Measurements from ENCODE around the gene ST3GAL3. TPM values are rescaled to one million over a fixed set of nuclear protein-coding genes. Genes with fewer than 3 reads are reported as not detected.
A peak's percentile ranks its signal among the peaks of the same experiment; 100 is the strongest.

The ST3GAL3 gene
- total RNA-seq, 1 experiment from 2014 or later = 8.3 TPM

- no peaks in the 10 kb centered on the region for H4K20me1 ChIP-seq (ENCODE audit: control insufficient read depth, insufficient read depth, insufficient read length)
- Mint-ChIP-seq H3K9me3 (no peaks in the 10 kb centered on the region), H3K4me1 (peaks cover 22 to 27% of the 10 kb centered on the region in 2 experiments), H3K27me3 (ENCODE audit: low read depth) (peaks cover 1% of the 10 kb centered on the region), H3K4me3 (peak overlapping the region; percentile 98 to 100), H3K36me3 (ENCODE audit: insufficient read depth in 1 of 3, low read depth in 3 of 3) (peaks cover 13 to 34% (median 20%) of the 10 kb centered on the region in 3 experiments; a peak in 6 of 7 replicates), H3K27ac (no peak overlapping the region)
- H2AFZ ChIP-seq (ENCODE audit: low read length) = no peak overlapping the region
- no peaks in the 10 kb centered on the region for H3K27me3 ChIP-seq (ENCODE audit: insufficient read depth, low read length)
- no peak overlapping the region for H4K8ac ChIP-seq (replicated peaks; ENCODE audit: insufficient read length, low read depth, low read length)
- no peak overlapping the region for H3K18ac ChIP-seq (ENCODE audit: insufficient read length, low read depth, low read length)
- no peak for TF ChIP-seq CTCF (conservative IDR thresholded peaks at IDR 0.05)
- no peak overlapping the region for H2BK15ac ChIP-seq (ENCODE audit: low read depth, low read length)
- H2BK20ac ChIP-seq (ENCODE audit: low read depth, low read length, poor library complexity, severe bottlenecking) = no peak overlapping the region
- no peak overlapping the region for H3K4ac ChIP-seq (ENCODE audit: low read depth, low read length)
- WGBS (ENCODE audit: extremely low coverage, insufficient read length, low lambda C conversion rate) = no CpG with 5 or more reads among the region's 17 CpGs
- H3T11ph ChIP-seq (ENCODE audit: low read length) = no peak overlapping the region
- no peaks in the 10 kb centered on the region for H3K9me3 ChIP-seq (ENCODE audit: control insufficient read depth, low read depth, low read length)
- H2BK120ac ChIP-seq (ENCODE audit: low read depth, low read length, poor library complexity, severe bottlenecking) = no peak overlapping the region
- H3K23ac ChIP-seq (ENCODE audit: insufficient read length, low read depth, low read length) = no peak overlapping the region
- no peak overlapping the region for H3K4me2 ChIP-seq (ENCODE audit: insufficient read depth, insufficient read length, low read length)
- no peak overlapping the region for H3K27ac ChIP-seq (ENCODE audit: insufficient read length, low read depth, low read length)
- H3K79me1 ChIP-seq (ENCODE audit: insufficient read depth, low read depth, low read length, poor library complexity, severe bottlenecking) = peaks cover 9% of the 10 kb centered on the region
- H2BK5ac ChIP-seq (ENCODE audit: insufficient read length, low read length) = no peak overlapping the region
- no peak overlapping the region for H4K5ac ChIP-seq (ENCODE audit: insufficient read length, low read depth, low read length)
- no peak overlapping the region for H2BK12ac ChIP-seq (ENCODE audit: insufficient read length, low read depth, low read length)
- no peak overlapping the region for H3K56ac ChIP-seq (ENCODE audit: insufficient read length, low read depth, low read length)
- peaks cover 18% of the 10 kb centered on the region for H3K23me2 ChIP-seq (ENCODE audit: insufficient read length, low read depth, low read length, poor library complexity, severe bottlenecking)
- H3K4me1 ChIP-seq (ENCODE audit: insufficient read depth, low read length) = peaks cover 5% of the 10 kb centered on the region; the same call in 1 of the 2 replicates
- H3K79me2 ChIP-seq (ENCODE audit: insufficient read depth, low read length) = peaks cover 3% of the 10 kb centered on the region; the same call in 1 of the 2 replicates
- H3K9ac ChIP-seq (ENCODE audit: extremely low read depth, insufficient read length, low read length) = no peak overlapping the region
- DNase-seq = no peak
- no peak overlapping the region for H4K91ac ChIP-seq (ENCODE audit: insufficient read length, low read depth, low read length)
- no peak overlapping the region for H3K14ac ChIP-seq (ENCODE audit: insufficient read depth, low read length)
- no peak overlapping the region for H2AK5ac ChIP-seq (ENCODE audit: insufficient read length, low read length)
Measured at GRCh38 chr1:43971336-43971980, 264.1 kb downstream of the ST3GAL3 start.
